ENCODE data around the gene KIFBP.

The KIFBP gene

GRCh38 chr10:69045441-69046300, 57.1 kb downstream of the KIFBP start:
- no peak overlapping the region for H3K27ac ChIP-seq
- no peak for TF ChIP-seq CTCF (IDR thresholded peaks at IDR 0.05)
- TF ChIP-seq ZFX (IDR thresholded peaks at IDR 0.05; ENCODE audit: borderline replicate concordance), result no peak

- TF ChIP-seq CTCF (IDR thresholded peaks at IDR 0.05), result no peak
- no peak for TF ChIP-seq ZFX (IDR thresholded peaks at IDR 0.05; ENCODE audit: borderline replicate concordance)
- no peak overlapping the region for H3K27ac ChIP-seq
Measured at GRCh38 chr10:69047111-69047832, 58.7 kb downstream of the KIFBP start.

GRCh38 chr10:69048103-69048502, 59.5 kb downstream of the KIFBP start:
- H3K27ac ChIP-seq, result no peak overlapping the region
- TF ChIP-seq CTCF (IDR thresholded peaks at IDR 0.05) (no peak), ZFX (IDR thresholded peaks at IDR 0.05; ENCODE audit: borderline replicate concordance) (no peak)

GRCh38 chr10:69049566-69049961, 61.0 kb downstream of the KIFBP start:
- TF ChIP-seq ZFX (IDR thresholded peaks at IDR 0.05; ENCODE audit: borderline replicate concordance) (no peak), CTCF (IDR thresholded peaks at IDR 0.05) (no peak)
- no peak overlapping the region for H3K27ac ChIP-seq

GRCh38 chr10:69051303-69051702, 62.7 kb downstream of the KIFBP start:
- no peak for TF ChIP-seq CTCF (IDR thresholded peaks at IDR 0.05)
- TF ChIP-seq ZFX (IDR thresholded peaks at IDR 0.05; ENCODE audit: borderline replicate concordance), result no peak
- no peak overlapping the region for H3K27ac ChIP-seq

GRCh38 chr10:69051710-69052487, 63.3 kb downstream of the KIFBP start:
- TF ChIP-seq CTCF (IDR thresholded peaks at IDR 0.05) (no peak), ZFX (IDR thresholded peaks at IDR 0.05; ENCODE audit: borderline replicate concordance) (no peak)
- H3K27ac ChIP-seq, result no peak overlapping the region

Measured in 22Rv1 (cell line).